ENCODE data around the gene ZIC5. TPM values are rescaled to one million over a fixed set of nuclear protein-coding genes. Genes with fewer than 3 reads are reported as not detected.
"Not testable (repeated sequence)": the region's sequence is repeated elsewhere in the genome, so short reads cannot be mapped to it uniquely, and the experiment has no call there.

ZIC5 gene
- total RNA-seq, 4 donors from 2014 or later, result not detected

DNA sequence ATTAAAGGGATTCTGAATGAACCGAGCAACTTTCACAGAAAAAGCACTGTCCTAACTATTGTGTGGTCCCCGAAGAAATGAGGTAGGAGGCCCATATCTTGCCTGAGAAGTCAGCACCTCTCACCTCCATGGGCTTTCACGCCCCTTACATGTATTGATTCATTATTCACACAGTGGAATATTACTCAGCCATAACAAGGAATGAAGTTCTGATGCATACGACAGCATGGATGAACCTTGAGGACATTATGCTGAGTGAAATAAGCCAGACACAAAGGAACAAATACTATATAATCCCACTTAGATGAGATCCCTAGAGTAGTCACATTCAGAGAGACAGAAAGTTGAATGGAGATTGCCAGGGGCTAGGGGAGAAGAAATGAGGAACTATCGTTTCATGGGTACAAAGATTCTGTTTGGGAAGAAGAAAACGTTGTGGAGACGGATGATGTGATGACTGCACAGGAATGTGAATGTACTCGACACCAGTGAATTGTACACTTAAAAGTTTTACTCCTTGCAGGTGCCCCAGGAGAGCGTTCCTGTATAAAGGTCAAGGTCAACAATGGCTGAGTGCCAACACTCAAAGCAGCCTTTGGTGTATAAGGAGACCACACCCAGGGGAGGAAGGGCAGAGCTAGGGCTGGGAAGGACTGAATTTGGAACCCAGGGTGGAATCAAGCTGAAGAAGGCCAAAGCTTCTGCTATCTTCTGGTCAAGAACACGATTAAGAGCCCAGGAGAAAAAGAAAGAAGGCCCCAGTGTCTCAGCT, 22.5 kb downstream of the ZIC5 start:
- Histone ChIP-seq H3K9me3 (no peaks in the 10 kb centered on the region), H3K27ac (no peak overlapping the region), H3K4me1 (no peaks in the 10 kb centered on the region), H3K36me3 (no peaks in the 10 kb centered on the region), H3K4me3 (no peak overlapping the region), H3K27me3 (peaks cover 93% of the 10 kb centered on the region)
- WGBS, 2 donors (ENCODE audit: low coverage in 1 of 2), result 54 to 69% methylated on average over 7 to 10 of the region's 10 CpGs
- TF ChIP-seq EP300 (IDR thresholded peaks at IDR 0.05) (no peak), POLR2A (IDR thresholded peaks at IDR 0.05) (no peak), POLR2AphosphoS5 (IDR thresholded peaks at IDR 0.05) (no peak)
- TF ChIP-seq, protein P1, sequence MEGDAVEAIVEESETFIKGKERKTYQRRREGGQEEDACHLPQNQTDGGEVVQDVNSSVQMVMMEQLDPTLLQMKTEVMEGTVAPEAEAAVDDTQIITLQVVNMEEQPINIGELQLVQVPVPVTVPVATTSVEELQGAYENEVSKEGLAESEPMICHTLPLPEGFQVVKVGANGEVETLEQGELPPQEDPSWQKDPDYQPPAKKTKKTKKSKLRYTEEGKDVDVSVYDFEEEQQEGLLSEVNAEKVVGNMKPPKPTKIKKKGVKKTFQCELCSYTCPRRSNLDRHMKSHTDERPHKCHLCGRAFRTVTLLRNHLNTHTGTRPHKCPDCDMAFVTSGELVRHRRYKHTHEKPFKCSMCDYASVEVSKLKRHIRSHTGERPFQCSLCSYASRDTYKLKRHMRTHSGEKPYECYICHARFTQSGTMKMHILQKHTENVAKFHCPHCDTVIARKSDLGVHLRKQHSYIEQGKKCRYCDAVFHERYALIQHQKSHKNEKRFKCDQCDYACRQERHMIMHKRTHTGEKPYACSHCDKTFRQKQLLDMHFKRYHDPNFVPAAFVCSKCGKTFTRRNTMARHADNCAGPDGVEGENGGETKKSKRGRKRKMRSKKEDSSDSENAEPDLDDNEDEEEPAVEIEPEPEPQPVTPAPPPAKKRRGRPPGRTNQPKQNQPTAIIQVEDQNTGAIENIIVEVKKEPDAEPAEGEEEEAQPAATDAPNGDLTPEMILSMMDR (IDR thresholded peaks at IDR 0.05), result no peak
- ATAC-seq, result no peak

DNA sequence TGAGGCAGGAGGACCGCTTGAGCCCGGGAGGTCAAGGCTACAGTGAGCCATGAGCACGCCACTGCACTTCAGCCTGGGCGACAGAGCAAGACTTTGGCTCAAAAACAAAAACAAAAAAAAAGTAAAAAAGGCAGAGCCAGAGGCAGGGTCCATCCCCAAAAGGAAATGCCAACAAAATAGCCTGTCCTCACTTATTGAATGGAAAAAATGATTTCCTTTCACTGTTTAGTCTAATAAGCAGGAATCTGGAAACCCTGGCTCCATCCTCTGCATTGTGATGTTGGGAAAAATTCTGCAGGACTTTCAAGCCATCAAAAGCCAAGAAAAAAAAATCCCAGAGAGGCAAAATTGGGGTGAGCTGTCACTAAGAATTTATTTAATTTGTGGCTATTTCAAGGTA, 23.2 kb downstream of the ZIC5 start:
- WGBS, 2 donors (ENCODE audit: low coverage in 1 of 2), result 78% methylated on average over 4 of the region's 4 CpGs; no CpG with 5 or more reads in 1 of the 2 donors
- Histone ChIP-seq H3K27me3 (peaks cover 93% of the 10 kb centered on the region), H3K4me1 (no peaks in the 10 kb centered on the region), H3K9me3 (no peaks in the 10 kb centered on the region), H3K36me3 (no peaks in the 10 kb centered on the region), H3K27ac (no peak overlapping the region), H3K4me3 (no peak overlapping the region)
- no peak for ATAC-seq
- TF ChIP-seq EP300 (IDR thresholded peaks at IDR 0.05) (no peak), POLR2A (IDR thresholded peaks at IDR 0.05) (no peak), POLR2AphosphoS5 (IDR thresholded peaks at IDR 0.05) (no peak)
- TF ChIP-seq, protein P1 (IDR thresholded peaks at IDR 0.05), result no peak

DNA sequence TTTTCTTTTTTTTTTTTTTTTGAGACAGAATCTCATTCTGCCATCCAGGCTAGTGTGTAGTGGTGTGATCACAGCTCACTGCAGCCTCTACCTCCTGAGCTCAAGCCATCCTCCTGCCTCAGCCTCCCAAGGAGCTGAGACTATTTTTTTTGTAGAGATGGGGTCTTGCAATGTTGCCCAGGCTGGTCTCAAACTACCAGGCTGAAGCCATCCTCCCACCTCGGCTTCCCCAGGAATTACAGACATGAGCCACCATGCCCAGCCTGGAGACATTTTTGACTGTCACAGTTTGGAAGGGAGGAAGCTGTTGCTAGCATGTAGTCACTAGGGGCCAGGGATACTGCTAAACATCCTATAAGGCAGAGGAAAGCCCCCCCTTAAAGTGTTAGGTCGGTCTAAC, 23.9 kb downstream of the ZIC5 start:
- ATAC-seq, result no peak
- Histone ChIP-seq H3K36me3 (no peaks in the 10 kb centered on the region), H3K9me3 (no peaks in the 10 kb centered on the region), H3K27ac (no peak overlapping the region), H3K4me1 (no peaks in the 10 kb centered on the region), H3K27me3 (peaks cover 90% of the 10 kb centered on the region), H3K4me3 (no peak overlapping the region)
- WGBS, 2 donors (ENCODE audit: low coverage in 1 of 2), result 50 to 60% methylated on average over 1 of the region's 2 CpGs
- no peak for TF ChIP-seq POLR2AphosphoS5 (IDR thresholded peaks at IDR 0.05)
- TF ChIP-seq EP300 (IDR thresholded peaks at IDR 0.05), result no peak
- TF ChIP-seq, protein P1 (IDR thresholded peaks at IDR 0.05), result no peak

DNA sequence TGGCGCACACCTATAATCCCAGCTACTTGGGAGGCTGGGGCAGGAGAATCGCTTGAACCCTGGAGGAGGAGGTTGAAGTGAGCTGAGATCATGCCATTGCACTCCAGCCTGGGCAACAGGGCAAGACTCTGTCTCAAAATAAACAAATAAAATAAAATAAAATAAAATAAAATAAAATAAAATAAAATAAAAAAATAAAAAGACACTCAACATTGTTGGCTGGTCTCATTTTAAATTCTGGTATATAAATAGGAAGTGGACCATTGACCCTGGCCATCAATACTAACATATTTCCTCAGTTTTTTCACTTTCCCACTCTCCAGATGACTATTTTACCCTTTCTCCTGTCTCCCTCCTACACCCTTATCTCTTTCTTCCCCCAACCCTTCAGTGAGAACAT, 26.1 kb downstream of the ZIC5 start:
- peaks cover 90% of the 10 kb centered on the region for H3K27me3 ChIP-seq
- H3K36me3 ChIP-seq, H3K9me3 ChIP-seq, H3K27ac ChIP-seq, ATAC-seq, H3K4me1 ChIP-seq, H3K4me3 ChIP-seq: not testable (repeated sequence)
- 90% methylated on average over 2 of the region's 2 CpGs; no CpG with 5 or more reads in 1 of the 2 donors for WGBS, 2 donors (ENCODE audit: low coverage in 1 of 2)

DNA sequence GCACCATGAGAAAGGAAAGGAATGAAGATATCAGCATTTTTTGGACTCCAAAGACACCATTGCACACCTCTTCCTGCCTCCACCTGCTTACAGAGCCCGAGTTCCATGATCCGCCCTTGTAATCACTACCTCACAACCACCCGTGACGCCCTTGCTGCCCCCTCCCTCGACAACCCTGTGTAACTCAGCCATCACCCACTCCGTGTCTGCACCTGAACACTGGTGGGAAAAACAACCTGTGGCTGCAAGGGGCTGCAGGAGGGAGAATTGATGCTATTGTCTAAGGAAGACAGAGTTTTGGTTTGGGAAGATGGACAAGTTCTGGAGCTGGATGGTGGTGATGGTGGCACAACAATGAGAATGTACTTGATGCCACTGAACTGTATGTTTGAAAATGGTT, 27.0 kb downstream of the ZIC5 start:
- H3K9me3 ChIP-seq, result no peaks in the 10 kb centered on the region
- 60 to 92% methylated on average over 1 to 6 of the region's 6 CpGs for WGBS, 2 donors (ENCODE audit: low coverage in 1 of 2)
- no peaks in the 10 kb centered on the region for H3K36me3 ChIP-seq
- TF ChIP-seq EP300 (IDR thresholded peaks at IDR 0.05) (no peak), POLR2AphosphoS5 (IDR thresholded peaks at IDR 0.05) (no peak), POLR2A (IDR thresholded peaks at IDR 0.05) (no peak)
- TF ChIP-seq, protein P1 (IDR thresholded peaks at IDR 0.05), result no peak
- ATAC-seq, result no peak
- peaks cover 90% of the 10 kb centered on the region for H3K27me3 ChIP-seq
- H3K4me3 ChIP-seq, result no peak overlapping the region
- H3K4me1 ChIP-seq, result no peaks in the 10 kb centered on the region
- H3K27ac ChIP-seq, result no peak overlapping the region
